Kidney capillary endothelial cell (primary cell): ENCODE results near the gene UBE3C.
A peak's percentile ranks its signal among the peaks of the same experiment; 100 is the strongest.

Source experiments
- DNase-seq: peaks from one replicate; pipeline ENCODE4 v3.0.0-alpha.2; 2018; ENCODE audit warnings: low spot score

Gene UBE3C

DNA sequence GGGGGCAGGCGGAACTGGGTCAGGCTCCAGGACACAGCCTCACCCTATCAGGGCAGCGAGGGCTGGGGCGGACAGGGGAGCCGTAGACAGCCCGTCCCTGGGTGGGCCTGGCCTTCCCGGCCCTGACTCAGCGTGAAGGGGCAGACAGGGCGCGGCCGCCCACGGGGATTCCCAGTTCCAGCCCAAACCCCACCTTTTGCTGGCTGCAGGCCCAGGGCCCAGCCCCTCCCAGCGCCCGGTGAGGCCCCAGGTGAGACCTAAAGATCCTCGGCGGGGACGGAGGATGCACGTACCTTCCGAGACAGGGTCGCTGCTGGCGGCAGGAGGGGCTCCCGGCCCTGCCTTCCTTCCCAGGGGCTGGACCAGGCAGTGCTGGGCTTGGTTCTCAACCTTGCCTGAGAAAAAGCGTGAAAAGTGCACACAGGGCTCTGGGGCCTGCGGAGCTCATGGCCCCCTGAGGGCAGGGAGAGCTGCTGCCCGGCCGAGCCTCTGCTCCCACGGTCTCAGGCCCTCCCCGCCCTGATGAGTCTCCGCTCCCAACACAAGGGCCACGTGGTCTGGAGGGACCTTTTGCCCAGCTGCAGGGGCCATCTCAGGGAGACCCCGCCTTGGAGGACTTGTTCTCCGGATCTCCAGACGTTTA is 154.2 kb downstream of the UBE3C start:
- DNase-seq, result no peak

- no peak for DNase-seq
These were observed 154.7 kb downstream of the UBE3C start for GRCh38 chr7:157293413-157293788.

GRCh38 chr7:157294773-157295172 is 156.0 kb downstream of the UBE3C start:
- no peak for DNase-seq

DNA sequence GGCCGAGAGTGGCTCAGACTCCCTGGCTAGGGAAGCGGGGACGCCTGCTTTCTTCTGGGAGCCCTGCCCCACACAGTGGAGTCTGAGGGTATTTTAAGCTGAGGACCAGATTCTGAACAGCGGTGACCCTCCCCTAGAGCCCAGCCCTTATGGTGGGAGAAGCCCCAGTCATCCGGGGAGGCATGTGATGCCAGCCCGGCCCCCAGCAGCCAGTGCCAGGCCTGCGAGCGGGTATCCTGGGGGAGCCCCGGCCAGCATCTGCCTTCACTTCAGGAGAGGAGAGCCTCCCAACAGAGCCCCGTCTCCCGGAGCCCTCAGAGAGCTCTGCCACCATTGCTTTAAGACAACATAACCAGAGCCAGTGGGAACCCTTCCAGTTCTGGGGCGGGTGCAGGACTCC is 156.6 kb downstream of the UBE3C start:
- no peak for DNase-seq

GRCh38 chr7:157297185-157297584 is 158.5 kb downstream of the UBE3C start:
- DNase-seq, result no peak

- DNase-seq, result no peak
These were observed 160.5 kb downstream of the UBE3C start for GRCh38 chr7:157299317-157299612.

DNA sequence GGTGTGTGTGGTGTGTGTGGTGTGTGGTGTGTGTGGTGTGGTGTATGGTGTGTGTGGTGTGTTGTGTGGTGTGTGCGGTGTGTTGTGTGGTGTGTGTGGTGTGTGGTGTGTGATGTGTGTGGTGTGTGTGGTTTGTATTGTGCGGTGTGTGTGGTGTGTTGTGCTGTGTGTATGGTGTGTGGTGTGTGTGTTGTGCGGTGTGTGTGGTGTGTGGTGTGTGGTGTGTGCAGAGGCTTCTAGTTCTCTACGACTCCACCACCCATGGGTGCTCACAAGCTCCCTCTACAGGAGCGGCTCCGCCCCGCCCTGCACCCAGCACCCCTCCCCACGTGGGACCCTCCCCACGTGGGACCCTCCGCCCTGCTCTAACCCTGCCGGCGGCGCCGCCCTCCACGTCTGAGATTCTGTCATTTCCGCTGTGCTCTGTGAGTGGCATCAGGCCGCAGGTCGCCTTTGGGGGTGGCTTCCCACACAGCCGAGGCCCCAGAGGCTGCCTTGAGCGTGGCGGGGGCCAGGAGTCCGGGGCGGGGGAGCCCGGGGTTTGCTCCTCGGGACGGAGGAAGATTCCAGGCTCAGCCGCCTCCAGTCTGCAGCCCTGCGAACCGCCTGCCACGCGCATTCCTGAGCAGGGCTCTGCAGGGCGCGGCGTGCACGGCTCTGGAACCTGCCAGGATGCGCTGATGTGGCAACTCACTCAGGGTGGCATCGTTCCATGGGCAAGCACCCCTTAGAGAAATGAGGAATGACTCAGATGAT is 161.1 kb downstream of the UBE3C start:
- no peak for DNase-seq

GRCh38 chr7:157300369-157300825 is 161.7 kb downstream of the UBE3C start:
- no peak for DNase-seq

DNA sequence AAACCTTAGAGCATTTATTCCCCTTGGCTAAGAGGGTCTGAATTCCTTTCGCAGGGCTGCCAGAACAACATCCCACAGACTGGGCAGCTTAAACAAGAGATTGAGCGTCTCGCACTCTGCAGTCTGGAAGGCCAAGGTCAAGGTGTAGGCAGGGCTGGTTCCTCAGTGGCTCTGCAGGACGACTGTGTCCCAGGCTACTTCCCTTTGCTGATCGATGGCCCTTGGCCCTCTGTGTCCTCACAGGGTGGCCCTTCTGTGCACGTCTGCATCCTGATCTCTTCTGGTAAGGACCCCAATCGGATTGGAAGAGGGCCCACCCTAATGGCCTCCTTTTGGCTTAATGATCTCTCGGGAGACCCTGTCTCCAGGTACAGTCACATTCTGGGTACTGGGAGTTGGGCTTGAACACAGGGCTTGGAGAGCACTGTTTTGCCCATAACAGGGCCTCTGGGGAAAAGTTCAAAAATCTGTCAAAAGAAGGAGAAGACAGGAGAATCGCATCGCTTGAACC is 162.9 kb downstream of the UBE3C start:
- DNase-seq, result no peak

DNA sequence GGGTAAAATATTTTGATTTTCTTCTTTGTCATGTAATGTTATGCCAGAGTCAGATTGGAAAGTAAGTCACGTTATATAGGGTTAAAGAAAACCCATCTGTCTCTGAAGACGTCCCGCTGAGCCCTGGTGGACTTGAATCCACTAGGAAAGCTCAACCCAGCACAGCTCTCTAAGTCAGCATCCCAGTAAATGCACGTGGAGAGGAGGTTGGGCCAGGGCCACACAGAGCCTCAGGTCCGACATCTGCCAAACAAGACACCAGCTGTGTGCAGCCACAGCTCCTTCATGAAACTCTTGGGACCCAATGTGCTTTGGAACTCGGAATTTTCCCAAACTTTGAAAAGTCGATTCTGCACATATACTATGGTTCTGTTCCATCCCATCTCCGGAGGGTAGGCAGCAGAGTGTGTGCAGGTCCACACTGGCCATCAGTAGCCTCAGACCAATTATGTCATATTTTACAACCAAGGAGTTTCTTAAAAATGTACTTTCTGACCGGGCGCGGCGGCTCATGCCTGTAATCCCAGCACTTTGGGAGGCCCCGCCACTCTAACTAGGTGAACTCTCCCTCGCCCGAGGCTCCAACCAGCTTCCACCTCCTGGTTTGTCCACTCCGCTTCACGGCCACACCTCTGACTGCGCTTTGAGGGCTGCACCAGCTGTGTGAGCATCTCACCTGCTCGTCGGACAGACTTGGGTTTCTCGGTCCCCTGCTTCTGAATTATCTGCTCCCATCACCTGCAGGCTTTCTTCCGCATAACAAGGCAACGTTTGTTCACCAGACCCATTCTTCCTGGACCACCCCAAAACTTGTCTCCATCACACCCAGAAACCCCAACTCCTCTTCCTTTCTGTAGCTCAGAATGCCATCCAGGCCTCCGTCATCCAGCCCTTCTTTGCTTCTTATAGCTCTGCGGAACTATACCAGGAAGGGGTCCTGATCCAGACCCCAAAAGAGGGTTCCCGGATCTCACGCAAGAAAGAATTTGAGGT is 168.4 kb downstream of the UBE3C start:
- no peak for DNase-seq

DNA sequence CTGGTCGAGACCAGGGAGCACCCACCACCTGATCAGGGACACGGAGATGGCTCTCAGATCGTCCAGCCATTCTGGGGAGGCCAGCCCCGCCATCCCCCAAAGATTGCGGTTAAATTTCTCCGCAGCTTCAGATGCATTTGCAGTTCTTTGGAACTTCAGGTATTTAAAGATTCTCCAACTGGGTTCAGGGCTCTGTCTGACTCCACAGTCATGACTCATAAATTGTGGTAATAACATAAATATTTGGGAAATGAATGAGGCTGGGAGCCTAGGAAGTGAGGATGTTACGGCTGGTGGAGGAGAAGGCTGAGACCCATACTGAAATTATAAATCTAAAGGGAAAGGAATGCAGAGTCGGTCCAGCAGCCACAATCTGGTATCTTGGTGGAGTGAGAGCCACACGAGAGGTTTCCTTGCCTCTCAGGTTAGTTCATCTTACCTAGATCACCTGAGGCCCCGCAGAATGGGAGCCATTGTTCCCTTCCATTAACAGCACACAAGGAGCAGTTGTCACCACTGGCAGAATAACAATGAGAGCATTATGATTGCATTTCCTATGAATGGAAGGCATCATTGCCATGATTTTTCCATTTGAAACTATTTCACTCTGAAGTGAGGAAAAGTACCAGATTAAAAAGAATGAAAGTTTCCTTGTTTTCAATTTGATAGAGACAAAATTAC is 171.4 kb downstream of the UBE3C start:
- peak; percentile 65 for DNase-seq

DNA sequence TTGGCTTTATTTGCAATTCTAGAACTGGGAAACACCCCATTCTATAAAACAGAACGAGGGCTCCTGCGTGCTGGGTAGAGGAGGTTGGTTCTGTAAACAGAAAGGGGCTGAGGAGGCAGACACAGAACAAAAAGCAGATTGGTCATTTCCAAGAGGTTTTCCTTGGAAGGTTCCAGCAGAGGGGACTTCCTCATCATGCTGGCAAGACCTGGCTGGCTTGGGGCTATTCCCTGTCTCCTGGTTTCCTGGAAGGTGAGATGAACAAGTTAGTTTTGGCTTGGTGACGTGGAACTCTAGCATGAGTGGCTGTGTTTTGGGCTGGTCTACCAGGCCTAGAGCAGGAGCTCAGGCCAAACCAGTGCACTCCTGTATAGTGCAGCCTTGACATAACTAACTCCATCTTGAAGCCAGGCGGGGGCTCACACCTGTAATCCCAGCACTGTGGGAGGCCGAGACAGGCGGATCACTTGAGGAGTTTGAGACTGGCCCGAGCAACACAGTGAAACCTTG is 172.0 kb downstream of the UBE3C start:
- DNase-seq, result no peak

DNA sequence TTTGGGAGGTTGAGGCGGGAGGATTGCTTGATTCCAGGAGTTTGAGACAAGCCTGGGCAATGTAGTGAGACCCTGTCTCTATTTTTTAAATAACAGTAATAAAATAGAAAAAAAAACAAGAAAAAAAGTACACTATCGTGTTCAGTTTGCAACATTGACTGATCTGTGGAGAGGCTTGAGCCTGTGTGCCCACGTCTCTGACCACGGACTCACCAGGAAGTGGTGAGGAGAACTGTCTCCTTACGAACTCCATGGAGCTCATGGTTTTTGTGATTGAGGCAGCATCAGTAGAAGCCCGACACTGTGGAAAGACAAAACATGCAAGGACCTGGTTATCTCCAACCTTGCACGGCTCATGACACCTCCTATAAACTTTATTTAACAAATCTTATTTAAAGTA is 174.2 kb downstream of the UBE3C start:
- no peak for DNase-seq

- no peak for DNase-seq
These were observed 174.9 kb downstream of the UBE3C start for GRCh38 chr7:157313645-157314044.

DNA sequence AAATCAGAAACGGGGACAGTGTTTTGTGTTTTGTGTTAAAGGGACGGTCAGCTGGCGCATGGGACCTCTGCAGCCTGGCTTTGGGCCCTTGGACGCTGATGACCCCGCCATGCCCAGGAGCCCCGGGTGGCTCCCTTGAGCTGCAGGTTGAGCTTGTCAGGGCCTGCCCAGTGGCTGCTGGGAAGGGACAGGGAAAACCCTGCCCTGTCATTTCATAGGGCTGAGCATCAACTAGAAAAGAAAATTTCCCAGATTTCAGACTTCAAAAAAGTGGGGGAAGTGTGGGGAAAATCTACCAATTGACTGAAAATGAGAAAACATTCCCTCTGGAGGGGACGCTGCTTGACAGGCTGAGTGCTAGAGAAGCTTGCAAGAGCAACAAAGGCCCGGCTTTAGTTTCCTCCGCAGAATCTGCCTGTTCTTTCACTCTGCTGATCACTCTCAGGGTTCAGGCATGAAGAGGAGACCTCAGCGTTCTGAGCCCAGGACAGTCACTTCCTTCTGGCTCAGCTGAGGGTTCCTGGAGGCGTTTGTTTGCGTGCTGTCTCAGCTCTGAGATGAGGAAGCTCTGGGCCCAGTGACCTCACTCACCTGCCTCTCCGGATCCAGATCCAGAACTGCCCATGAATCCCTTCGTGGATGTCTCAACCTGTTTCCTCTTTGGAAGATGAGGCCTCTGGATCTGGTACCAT is 179.4 kb downstream of the UBE3C start:
- DNase-seq, result peak; percentile 89
